ENCODE measurements around the gene JUND. TPM values are rescaled to one million over a fixed set of nuclear protein-coding genes. Genes with fewer than 3 reads are reported as not detected.
A peak's percentile ranks its signal among the peaks of the same experiment; 100 is the strongest.

Gene JUND
- total and polyA plus RNA-seq, 8 donors, result 43.1 to 232 (median 122) TPM

DNA sequence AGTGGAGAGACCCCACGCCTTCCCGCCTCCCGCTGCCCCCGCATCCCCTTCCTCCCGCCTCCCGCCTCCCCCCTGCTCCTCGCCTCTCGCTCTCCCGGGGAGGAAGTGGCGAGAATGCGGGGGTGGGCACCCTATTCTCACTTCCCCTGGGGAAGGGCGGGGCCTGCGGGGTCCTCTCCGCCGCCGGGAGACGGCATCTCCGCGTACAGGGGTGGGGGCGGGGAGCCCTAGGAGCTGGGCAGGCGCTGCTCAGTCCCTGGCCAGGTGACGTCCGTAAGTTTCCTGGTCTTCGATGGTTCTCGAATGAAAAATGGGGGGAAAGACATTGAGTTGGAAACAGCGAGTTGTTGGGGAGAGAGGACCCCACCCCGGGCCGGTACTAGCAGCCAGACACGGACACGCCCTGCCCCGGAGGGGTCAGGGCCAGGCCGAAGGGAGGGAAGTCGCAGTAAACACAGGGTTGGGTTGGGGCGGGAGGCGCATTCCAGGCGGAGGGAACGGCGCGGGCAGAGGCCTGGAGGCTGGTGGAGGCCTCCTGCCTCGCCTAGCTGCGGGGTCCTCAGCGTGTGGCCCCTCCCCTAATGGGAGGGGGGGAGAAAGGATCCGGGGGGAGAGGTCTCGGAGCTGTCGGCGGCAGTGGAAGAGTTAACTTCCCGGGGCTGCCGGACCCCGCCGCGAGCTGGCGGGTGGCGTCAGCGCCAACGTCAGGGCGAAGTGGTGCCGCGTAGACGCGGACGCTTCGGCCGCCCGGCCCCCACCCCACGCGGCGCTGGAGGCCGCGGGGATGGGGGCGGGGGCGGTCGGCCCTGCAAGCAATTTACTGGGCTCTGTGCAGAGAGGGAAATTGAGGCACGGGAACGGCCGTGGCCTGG, 10.4 kb upstream of the JUND start:
- no peaks in the 10 kb centered on the region for H3K36me3 ChIP-seq
- TF ChIP-seq, protein P1, sequence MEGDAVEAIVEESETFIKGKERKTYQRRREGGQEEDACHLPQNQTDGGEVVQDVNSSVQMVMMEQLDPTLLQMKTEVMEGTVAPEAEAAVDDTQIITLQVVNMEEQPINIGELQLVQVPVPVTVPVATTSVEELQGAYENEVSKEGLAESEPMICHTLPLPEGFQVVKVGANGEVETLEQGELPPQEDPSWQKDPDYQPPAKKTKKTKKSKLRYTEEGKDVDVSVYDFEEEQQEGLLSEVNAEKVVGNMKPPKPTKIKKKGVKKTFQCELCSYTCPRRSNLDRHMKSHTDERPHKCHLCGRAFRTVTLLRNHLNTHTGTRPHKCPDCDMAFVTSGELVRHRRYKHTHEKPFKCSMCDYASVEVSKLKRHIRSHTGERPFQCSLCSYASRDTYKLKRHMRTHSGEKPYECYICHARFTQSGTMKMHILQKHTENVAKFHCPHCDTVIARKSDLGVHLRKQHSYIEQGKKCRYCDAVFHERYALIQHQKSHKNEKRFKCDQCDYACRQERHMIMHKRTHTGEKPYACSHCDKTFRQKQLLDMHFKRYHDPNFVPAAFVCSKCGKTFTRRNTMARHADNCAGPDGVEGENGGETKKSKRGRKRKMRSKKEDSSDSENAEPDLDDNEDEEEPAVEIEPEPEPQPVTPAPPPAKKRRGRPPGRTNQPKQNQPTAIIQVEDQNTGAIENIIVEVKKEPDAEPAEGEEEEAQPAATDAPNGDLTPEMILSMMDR (IDR thresholded peaks at IDR 0.05), result no peak
- H3K4me3 ChIP-seq, result peak overlapping the region; percentile 53 to 74
- peak overlapping the region; percentile 98 to 100 for H3K27ac ChIP-seq
- ATAC-seq (peak; percentile 79), DNase-seq (peak; percentile 88 to 95 (median 94))
- peaks cover 10 to 33% of the 10 kb centered on the region in 2 donors for H3K4me1 ChIP-seq
- H3K27me3 ChIP-seq, result no peaks in the 10 kb centered on the region
- intact Hi-C loops (cut with DNase I), result no loop called here
- no peaks in the 10 kb centered on the region for H3K9me3 ChIP-seq

DNA sequence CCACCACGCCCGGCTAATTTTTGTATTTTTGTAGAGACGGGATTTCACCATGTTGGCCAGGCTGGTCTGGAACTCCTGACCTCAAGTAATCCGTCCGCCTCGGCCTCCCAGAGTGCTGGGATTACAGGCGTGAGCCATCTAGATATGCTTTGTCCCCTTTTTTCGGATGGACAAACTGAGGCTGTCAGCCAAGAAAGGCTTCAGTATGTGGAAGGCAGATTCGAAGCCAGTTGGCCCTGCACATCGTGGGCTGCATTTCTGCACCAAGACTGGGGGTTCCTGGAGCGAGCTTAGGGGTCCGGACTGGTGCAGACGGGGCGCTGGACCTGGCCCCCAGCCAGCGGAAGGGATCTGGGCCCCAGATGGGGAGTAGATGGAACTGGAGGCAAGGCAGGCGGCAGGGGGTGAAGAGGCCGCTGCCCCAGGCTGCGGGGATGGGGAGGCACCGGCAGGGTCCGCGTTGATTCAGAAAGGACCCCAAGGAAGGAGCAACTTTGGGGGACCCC, 9.7 kb upstream of the JUND start:
- no peaks in the 10 kb centered on the region for H3K9me3 ChIP-seq

DNA sequence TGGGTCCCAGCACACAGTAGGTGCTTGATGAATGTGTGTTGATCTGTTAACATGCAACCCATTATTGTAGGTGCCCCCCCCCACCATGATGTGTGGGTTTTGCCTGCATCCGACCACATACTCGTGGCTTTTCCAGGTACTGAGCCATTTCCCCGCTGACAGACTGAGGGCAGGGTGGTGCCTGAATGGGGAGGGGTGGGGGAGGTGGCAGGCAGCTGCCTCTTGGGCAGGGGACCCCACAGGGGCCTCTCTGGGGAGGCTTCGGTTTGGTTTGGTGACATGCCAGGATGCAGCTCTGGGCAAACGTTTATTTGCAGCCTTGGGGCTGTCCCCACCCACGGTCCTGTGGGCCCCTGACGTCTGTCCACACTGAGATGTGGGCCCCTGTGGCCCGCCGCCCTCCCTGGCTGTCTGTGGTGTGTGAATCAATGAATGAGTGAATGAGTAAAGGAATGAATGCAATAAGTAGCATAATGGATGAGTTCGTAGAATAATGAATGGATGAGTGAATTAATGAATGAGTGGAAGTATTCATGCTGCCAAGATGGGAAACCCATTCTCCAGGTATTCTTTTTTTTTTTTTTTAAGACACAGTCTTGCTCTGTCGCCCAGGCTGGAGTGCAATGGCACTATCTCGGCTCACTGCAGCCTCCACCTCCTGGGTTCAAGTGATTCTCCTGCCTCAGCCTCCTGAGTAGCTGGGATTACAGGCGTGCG, 9.0 kb upstream of the JUND start:
- ATAC-seq (no peak), DNase-seq (peak in 3 of 4 donors; percentile 47 to 82 (median 65))
- Histone ChIP-seq H3K27me3 (no peaks in the 10 kb centered on the region), H3K4me3 (no peak overlapping the region), H3K9me3 (no peaks in the 10 kb centered on the region), H3K27ac (peak overlapping the region; percentile 98 to 100), H3K4me1 (peaks cover 10 to 33% of the 10 kb centered on the region in 2 donors), H3K36me3 (no peaks in the 10 kb centered on the region)
- TF ChIP-seq, protein P1 (IDR thresholded peaks at IDR 0.05), result no peak
- intact Hi-C loops (cut with DNase I), result no loop called here

More for the DNA sequence above, 9.7 kb upstream of the JUND start:
- ATAC-seq (no peak), DNase-seq (peak in 1 of 4 donors; percentile 44)
- TF ChIP-seq, protein P1 (IDR thresholded peaks at IDR 0.05), result no peak
- Histone ChIP-seq H3K27me3 (no peaks in the 10 kb centered on the region), H3K36me3 (no peaks in the 10 kb centered on the region), H3K4me1 (peaks cover 10 to 33% of the 10 kb centered on the region in 2 donors), H3K27ac (peak overlapping the region; percentile 98 to 100), H3K4me3 (peak overlapping the region; percentile 53 to 74)
- intact Hi-C loops (cut with DNase I), result no loop called here

DNA sequence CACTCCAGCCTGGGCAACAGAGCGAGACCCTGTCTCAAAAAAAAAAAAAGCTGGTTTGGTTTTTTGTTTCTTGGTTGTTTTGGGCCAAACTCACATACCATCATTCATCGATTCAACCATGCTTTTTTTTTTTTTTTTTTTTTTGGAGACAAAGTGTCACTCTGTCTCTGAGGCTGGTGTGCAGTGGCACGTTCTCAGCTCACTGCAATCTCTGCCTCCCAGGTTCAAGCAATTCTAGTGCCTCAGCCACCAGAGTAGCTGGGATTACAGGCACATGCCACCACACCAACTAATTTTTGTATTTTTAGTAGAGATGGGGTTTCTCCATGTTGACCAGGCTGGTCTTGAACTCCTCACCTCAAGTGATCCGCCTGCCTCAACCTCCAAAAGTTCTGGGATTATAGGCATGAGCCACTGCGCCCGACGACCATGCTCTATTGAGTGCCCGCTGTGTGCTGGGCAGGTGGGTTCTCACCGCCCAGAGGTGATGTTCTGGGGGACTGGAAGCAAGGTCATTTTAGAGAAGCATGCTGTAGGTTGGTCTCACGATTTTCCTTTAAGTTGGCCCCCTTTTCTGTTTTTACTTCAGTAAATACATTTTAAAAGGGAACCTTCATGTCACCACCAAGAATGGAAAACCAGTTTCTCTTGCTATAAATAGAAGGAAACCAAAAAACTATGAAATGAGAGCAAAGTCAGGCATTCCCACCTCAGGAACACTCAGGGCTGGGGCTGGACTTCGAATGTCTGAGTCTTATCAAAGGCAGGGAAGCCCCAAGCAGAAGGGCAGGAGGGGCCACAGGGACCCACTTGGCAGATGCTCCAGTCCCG, 8.3 kb upstream of the JUND start:
- Histone ChIP-seq H3K27ac (peak overlapping the region; percentile 98 to 100), H3K4me1 (peaks cover 10 to 33% of the 10 kb centered on the region in 2 donors), H3K9me3 (no peaks in the 10 kb centered on the region), H3K27me3 (no peaks in the 10 kb centered on the region), H3K36me3 (no peaks in the 10 kb centered on the region), H3K4me3 (no peak overlapping the region)
- TF ChIP-seq, protein P1 (IDR thresholded peaks at IDR 0.05), result no peak
- intact Hi-C loops (cut with DNase I), result no loop called here
- DNase-seq, result peak in 1 of 4 donors; percentile 44
- no peak for ATAC-seq
